A549 (cell line): ENCODE data around the gene CFB. TPM values are rescaled to one million over a fixed set of nuclear protein-coding genes. Genes with fewer than 3 reads are reported as not detected.
"Not testable (repeated sequence)": the region's sequence is repeated elsewhere in the genome, so short reads cannot be mapped to it uniquely, and the experiment has no call there.

Experiments
- ATAC-seq, 2 experiments: fragments of 200-7000 bp in 1 of 2; fragments of >200 bp in 1 of 2; cut with Nextera tagmentation in 1 of 2; cut with Tn5 transposase in 1 of 2; 3 replicates each; pipeline versions ENCODE4 v1.8.0 to v1.9.1; 2018 to 2020; ENCODE audit warnings: mild to moderate bottlenecking in 1 of 2, moderate library complexity in 1 of 2
- CTCF ChIA-PET: fragments of 300-600 bp; sonication (Branson Sonifier 250); formaldehyde crosslinking; extraction: SDS; loops from one replicate; lab custom pipeline; 2021; ENCODE audit warnings: antibody characterized with exemption, inconsistent platforms; lab: Yijun Ruan, JAX
- POLR2A ChIA-PET: fragments of 350-600 bp; formaldehyde crosslinking; extraction: SDS; loops from one replicate; lab custom pipeline; 2021; ENCODE audit warnings: antibody characterized with exemption, inconsistent platforms; lab: Yijun Ruan, JAX
- DNase-seq, 2 experiments: peaks; one replicate each; pipeline versions ENCODE4 v3.0.0 to v3.0.0-alpha.2; 2011 to 2016; ENCODE audit warnings: low read depth in 1 of 2, low spot score in 1 of 2
- FAIRE-seq: peaks from 2 replicates; lab custom pipeline; 2011; peaks lifted over from hg19 to GRCh38; lab: Jason Lieb, UNC
- H3K27ac ChIP-seq, 2 experiments: fragments of >200 bp; sonication (Bioruptor Twin); formaldehyde crosslinking; 3 replicates each; pipeline ENCODE4 v1.5.1; 2016 to 2017
- H3K4me1 ChIP-seq: fragments of >200 bp; sonication (Bioruptor Twin); formaldehyde crosslinking; 3 replicates; pipeline ENCODE4 v1.6.1; 2016
- H3K4me2 ChIP-seq: fragments of >200 bp; sonication (Bioruptor Twin); formaldehyde crosslinking; 3 replicates; pipeline ENCODE4 v1.6.1; 2016
- H3K4me3 ChIP-seq: fragments of >200 bp; sonication (Bioruptor Twin); formaldehyde crosslinking; 3 replicates; pipeline ENCODE4 v1.5.1; 2016
- H3K9me3 ChIP-seq: fragments of >200 bp; sonication (Bioruptor Twin); formaldehyde crosslinking; 3 replicates; pipeline ENCODE4 v1.6.1; 2016
- CBX8 ChIP-seq: fragments of 200-600 bp; sonication (generic); IDR thresholded peaks from 2 replicates; pipeline ENCODE4 v1.6.1; 2016
- CEBPB ChIP-seq, 2 experiments: fragments of >200 bp in 1 of 2; sonication (Bioruptor Twin) in 1 of 2; formaldehyde crosslinking in 1 of 2; IDR thresholded peaks; 2 replicates each; pipeline ENCODE4 v1.6.1; 2012 to 2016
- CHD2 ChIP-seq: fragments of 150-350 bp; IDR thresholded peaks from 2 replicates; pipeline ENCODE4 v1.6.1; 2014; ENCODE audit warnings: low read length; ENCODE audit not compliant: partially characterized antibody
- EHF ChIP-seq: fragments of 250-450 bp; sonication (Bioruptor Pico); IDR thresholded peaks from 2 replicates; pipeline ENCODE4 v1.5.0; 2020; ENCODE audit warnings: mild to moderate bottlenecking
- ESRRA ChIP-seq: fragments of 150-350 bp; IDR thresholded peaks from 2 replicates; pipeline ENCODE4 v1.6.1; 2014; ENCODE audit warnings: mild to moderate bottlenecking, low read length, borderline replicate concordance
- FOXS1 ChIP-seq: fragments of 250-450 bp; sonication (Bioruptor Pico); IDR thresholded peaks from 2 replicates; pipeline ENCODE4 v1.5.0; 2020; ENCODE audit warnings: mild to moderate bottlenecking, moderate library complexity
- GATA3 ChIP-seq: IDR thresholded peaks from 2 replicates; pipeline ENCODE4 v1.6.1; 2012; ENCODE audit warnings: borderline replicate concordance
- HOXA7 ChIP-seq: fragments of 250-450 bp; sonication (Bioruptor Pico); IDR thresholded peaks from 2 replicates; pipeline ENCODE4 v1.5.0; 2020; ENCODE audit warnings: mild to moderate bottlenecking, moderate library complexity
- HOXB13 ChIP-seq: fragments of 250-450 bp; sonication (Bioruptor Pico); IDR thresholded peaks from 2 replicates; pipeline ENCODE4 v1.5.0; 2020; ENCODE audit warnings: low read depth, mild to moderate bottlenecking, moderate library complexity
- JUN ChIP-seq, 2 experiments: fragments of >200 bp; sonication (Bioruptor Twin); formaldehyde crosslinking; IDR thresholded peaks; 2 replicates in 1 of 2; 3 replicates in 1 of 2; pipeline ENCODE4 v1.6.1; 2016 to 2017
- JUNB ChIP-seq: fragments of >200 bp; sonication (Bioruptor Twin); formaldehyde crosslinking; IDR thresholded peaks from 2 replicates; pipeline ENCODE4 v1.6.1; 2016
- MAFK ChIP-seq: fragments of 450-650 bp; IDR thresholded peaks from 2 replicates; pipeline ENCODE4 v1.6.1; 2014; ENCODE audit not compliant: partially characterized antibody
- MAZ ChIP-seq: fragments of 150-350 bp; IDR thresholded peaks from 2 replicates; pipeline ENCODE4 v1.6.1; 2014; ENCODE audit warnings: antibody characterized with exemption, low read depth, low read length, borderline replicate concordance
- MYC ChIP-seq: IDR thresholded peaks from 2 replicates; pipeline ENCODE4 v1.6.1; 2012; ENCODE audit warnings: mild to moderate bottlenecking, inconsistent platforms, low read length, improper control_type of control experiment, borderline replicate concordance
- NFE2L2 ChIP-seq: fragments of 150-350 bp; conservative IDR thresholded peaks from 2 replicates; pipeline ENCODE4 v1.6.1; 2014; ENCODE audit warnings: low read length
- PHF8 ChIP-seq: fragments of 200-600 bp; sonication (generic); IDR thresholded peaks from 2 replicates; pipeline ENCODE4 v1.6.1; 2016; ENCODE audit warnings: low read depth, mild to moderate bottlenecking, antibody characterized with exemption, moderate library complexity, borderline replicate concordance
- POLR2A ChIP-seq: IDR thresholded peaks from 2 replicates; pipeline ENCODE4 v1.6.1; 2012; ENCODE audit warnings: mild to moderate bottlenecking, low read length
- RFX5 ChIP-seq: fragments of 450-650 bp; IDR thresholded peaks from 2 replicates; pipeline ENCODE4 v1.7.1; 2014; ENCODE audit warnings: antibody characterized with exemption, mild to moderate bottlenecking, moderate library complexity
- SMC3 ChIP-seq: fragments of >200 bp; sonication (Bioruptor Twin); formaldehyde crosslinking; IDR thresholded peaks from 3 replicates; pipeline ENCODE4 v1.6.1; 2018; ENCODE audit warnings: inconsistent platforms
- TFCP2L1 ChIP-seq: fragments of 250-450 bp; sonication (Bioruptor Pico); IDR thresholded peaks from 2 replicates; pipeline ENCODE4 v1.5.0; 2021; ENCODE audit warnings: mild to moderate bottlenecking
- whole genome bisulfite sequencing: methylation state at CpG from one replicate; pipeline ENCODE4 v1.1.6; 2017; ENCODE audit errors: missing lambda C conversion rate; 5-methylcytosine and 5-hydroxymethylcytosine counted together
- polyA plus RNA-seq, 4 experiments: library from polyadenylated mRNA; depleted of rRNA in 3 of 4; stranded (reverse); fragments of >200 nt; fragmentation: RNase III in 1 of 4; extraction: RNeasy Plus Mini Kit Qiagen cat#74134 plus additional on column Dnase treatment in 1 of 4; gene quantifications; 2 replicates in 3 of 4; 3 replicates in 1 of 4; pipeline ENCODE4 v1.2.3, GENCODE V29; 2011 to 2017
- TF ChIP-seq, protein P1 (sequence below): fragments of >200 bp; sonication (Bioruptor Twin); formaldehyde crosslinking; IDR thresholded peaks from 3 replicates; pipeline ENCODE4 v1.6.1; 2016
- TF ChIP-seq, protein P2 (sequence below): IDR thresholded peaks from 2 replicates; pipeline ENCODE4 v1.6.1; 2012; ENCODE audit warnings: low read depth, borderline replicate concordance
- TF ChIP-seq, protein P3 (sequence below): fragments of 250-450 bp; sonication (Bioruptor Pico); IDR thresholded peaks from 2 replicates; pipeline ENCODE4 v1.5.0; 2021; ENCODE audit warnings: mild to moderate bottlenecking, moderate library complexity, borderline replicate concordance
- TF ChIP-seq, protein P4 (sequence below): fragments of 450-650 bp; IDR thresholded peaks from 2 replicates; pipeline ENCODE4 v1.6.1; 2014; ENCODE audit warnings: antibody characterized with exemption
- TF ChIP-seq, protein P5 (sequence below): fragments of 250-450 bp; sonication (Bioruptor Pico); IDR thresholded peaks from 2 replicates; pipeline ENCODE4 v1.5.0; 2020; ENCODE audit warnings: low read depth, mild to moderate bottlenecking, moderate library complexity

CFB gene
- polyA plus RNA-seq, 2 of the 4 experiments (the other 2 are of a cell fraction): 4.4 to 5.6 TPM

DNA sequence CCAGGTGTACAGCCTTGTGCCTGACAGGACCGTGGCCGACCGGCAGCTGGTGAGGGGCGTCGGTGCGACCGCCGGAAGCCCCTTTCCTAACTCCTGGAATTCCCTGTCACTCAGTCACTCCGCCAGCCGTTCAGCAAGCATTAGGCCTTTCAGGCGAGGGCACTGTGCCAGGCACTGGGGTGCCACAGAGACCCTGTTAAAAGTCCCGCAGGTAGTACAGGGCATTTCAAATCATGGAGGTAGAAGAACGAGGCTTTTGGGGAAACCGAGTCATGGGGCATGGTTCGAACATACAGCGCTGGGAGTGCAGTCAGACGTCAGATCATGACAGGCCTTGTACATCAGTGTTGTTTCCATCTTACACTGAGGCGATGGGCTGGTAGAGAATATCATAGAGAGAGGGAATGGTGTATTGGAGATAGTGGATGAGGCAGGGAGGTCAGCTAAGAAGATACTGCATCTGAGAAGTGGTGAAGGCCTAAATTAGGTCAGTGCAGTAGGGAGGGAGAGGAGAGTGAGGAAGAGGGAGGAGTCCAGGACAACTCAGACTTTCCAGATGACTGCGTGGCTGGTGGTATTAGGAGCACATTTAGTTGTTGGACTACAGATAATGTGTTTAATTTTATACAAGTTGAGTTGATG is 26.9 kb downstream of the CFB start:
- ChIA-PET CTCF (interaction anchor here (1.3 to 2.2 kb wide), 3 partner anchors 16 to 21 kb away, joined by 5 to 10 read pairs (median 6); no protein-coding TSS in a partner anchor), POLR2A (interaction anchor here (0.5 to 1.8 kb wide), 2 partner anchors 14 to 155 kb away, joined by 3 to 13 read pairs; partner anchors contain the start of genes ATF6B, NELFE and SKIC2)
- no peak for DNase-seq

DNA sequence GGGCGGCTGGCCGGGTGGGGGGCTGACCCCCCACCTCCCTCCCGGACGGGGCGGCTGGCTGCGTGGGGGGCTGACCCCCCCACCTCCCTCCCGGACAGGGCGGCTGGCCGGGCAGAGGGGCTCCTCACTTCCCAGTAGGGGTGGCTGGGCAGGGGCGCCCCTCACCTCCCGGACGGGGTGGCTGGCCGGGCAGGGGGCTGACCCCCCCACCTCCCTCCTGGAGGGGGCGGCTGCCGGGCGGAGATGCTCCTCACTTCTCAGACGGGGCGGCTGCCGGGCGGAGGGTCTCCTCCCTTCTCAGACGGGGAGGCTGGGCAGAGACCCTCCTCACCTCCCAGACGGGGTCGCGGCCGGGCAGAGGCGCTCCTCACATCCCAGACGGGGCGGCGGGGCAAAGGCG is 30.2 kb downstream of the CFB start:
- H3K27ac ChIP-seq, H3K4me2 ChIP-seq, POLR2A ChIA-PET, H3K4me1 ChIP-seq, DNase-seq, H3K9me3 ChIP-seq, FAIRE-seq, H3K4me3 ChIP-seq, ATAC-seq: not testable (repeated sequence)
- CTCF ChIA-PET: interaction anchor here (0.7 kb wide), 1 partner anchor 315 kb away, joined by 3 read pairs; the partner anchor contains the start of gene C6orf47
- no CpG with 5 or more reads among the region's 30 CpGs for WGBS

More for the DNA sequence above, 26.9 kb downstream of the CFB start:
- peak overlapping the region; percentile 89 to 93 for H3K27ac ChIP-seq
- peak overlapping the region; percentile 87 for H3K4me2 ChIP-seq
- no peaks in the 10 kb centered on the region for H3K9me3 ChIP-seq
- WGBS: 14% methylated on average over 9 of the region's 19 CpGs
- no peak for FAIRE-seq
- peaks cover 17% of the 10 kb centered on the region; the same call in 1 of the 3 replicates for H3K4me1 ChIP-seq
- no peak for TF ChIP-seq MAZ
- no peak for TF ChIP-seq ESRRA
- 0 out of 2 replicates have a peak, but pooled peaks have one; percentile 20 for TF ChIP-seq PHF8
- H3K4me3 ChIP-seq: peak overlapping the region; percentile 72
- ATAC-seq: no peak; a peak in 1 of 6 replicates

DNA sequence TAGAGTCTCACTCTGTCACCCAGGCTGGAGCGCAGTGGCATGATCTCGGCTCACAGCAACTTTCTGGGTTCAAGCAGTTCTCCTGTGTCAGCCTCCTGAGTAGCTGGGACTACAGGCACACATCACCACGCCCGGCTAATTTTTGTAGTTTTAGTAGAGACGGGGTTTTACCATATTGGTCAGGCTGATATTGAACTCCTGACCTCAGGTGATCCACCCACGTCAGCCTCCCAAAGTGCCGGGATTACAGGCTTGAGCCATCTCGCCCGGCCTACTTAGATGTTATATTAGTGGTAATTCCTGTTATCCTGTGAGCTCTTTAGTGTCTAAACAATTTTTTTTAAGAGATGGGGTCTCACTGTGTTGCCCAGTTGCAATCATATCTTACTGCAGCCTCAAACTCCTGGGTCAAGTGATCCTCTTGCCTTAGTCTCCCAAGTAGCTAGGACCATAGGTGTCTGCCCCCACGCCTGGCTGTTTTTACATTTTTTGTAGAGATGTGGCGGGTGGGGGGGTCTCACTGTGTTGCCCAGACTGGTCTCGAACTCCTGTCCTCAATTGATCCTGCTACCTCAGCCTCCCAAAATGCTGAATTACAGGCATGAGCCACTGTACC is 32.0 kb downstream of the CFB start:
- no peak overlapping the region for H3K4me3 ChIP-seq
- ATAC-seq: no peak
- H3K9me3 ChIP-seq: no peaks in the 10 kb centered on the region
- FAIRE-seq: no peak
- 91% methylated on average over 12 of the region's 12 CpGs for WGBS
- TF ChIP-seq, protein P1, sequence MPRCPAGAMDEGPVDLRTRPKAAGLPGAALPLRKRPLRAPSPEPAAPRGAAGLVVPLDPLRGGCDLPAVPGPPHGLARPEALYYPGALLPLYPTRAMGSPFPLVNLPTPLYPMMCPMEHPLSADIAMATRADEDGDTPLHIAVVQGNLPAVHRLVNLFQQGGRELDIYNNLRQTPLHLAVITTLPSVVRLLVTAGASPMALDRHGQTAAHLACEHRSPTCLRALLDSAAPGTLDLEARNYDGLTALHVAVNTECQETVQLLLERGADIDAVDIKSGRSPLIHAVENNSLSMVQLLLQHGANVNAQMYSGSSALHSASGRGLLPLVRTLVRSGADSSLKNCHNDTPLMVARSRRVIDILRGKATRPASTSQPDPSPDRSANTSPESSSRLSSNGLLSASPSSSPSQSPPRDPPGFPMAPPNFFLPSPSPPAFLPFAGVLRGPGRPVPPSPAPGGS: no peak
- TF ChIP-seq TFCP2L1 (CRISPR knock-in tag): no peak
- TF ChIP-seq FOXS1: no peak
- TF ChIP-seq RFX5: no peak
- TF ChIP-seq JUNB: no peak
- TF ChIP-seq EHF (CRISPR knock-in tag): no peak
- TF ChIP-seq CHD2: no peak
- no peak for TF ChIP-seq MAFK
- TF ChIP-seq HOXB13 (CRISPR knock-in tag): no peak
- TF ChIP-seq POLR2A: no peak
- no peak for TF ChIP-seq GATA3
- H3K4me1 ChIP-seq: peaks cover 7% of the 10 kb centered on the region; the same call in 1 of the 3 replicates
- CTCF ChIA-PET: interaction anchor here (0.6 kb wide), 1 partner anchor 14 kb away, joined by 3 read pairs; no protein-coding TSS in a partner anchor
- no peak for DNase-seq
- no peak overlapping the region for H3K27ac ChIP-seq
- no peak overlapping the region for H3K4me2 ChIP-seq
- POLR2A ChIA-PET: no interaction called here

DNA sequence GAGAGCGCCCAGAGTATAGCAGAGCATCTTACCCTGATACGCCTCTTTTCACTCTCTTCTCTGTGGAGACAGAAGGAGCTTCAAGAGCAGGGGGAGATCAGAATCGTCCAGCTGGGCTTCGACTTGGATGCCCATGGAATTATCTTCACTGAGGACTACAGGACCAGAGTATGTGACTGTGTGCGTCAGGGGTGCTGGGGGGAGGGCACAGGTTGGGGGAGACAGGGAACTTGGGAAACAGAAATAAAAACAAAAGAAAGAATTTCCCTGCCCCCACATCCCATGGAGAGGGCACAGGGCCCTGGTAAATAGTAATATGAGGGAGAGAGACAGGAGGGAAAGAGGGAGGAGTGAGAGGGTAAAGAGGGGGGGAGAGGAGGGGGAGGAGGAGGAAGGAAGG is 32.9 kb downstream of the CFB start:
- ATAC-seq (no peak), FAIRE-seq (no peak), DNase-seq (no peak)
- H3K4me2 ChIP-seq: no peak overlapping the region
- 88% methylated on average over 5 of the region's 5 CpGs for WGBS
- no peak overlapping the region for H3K4me3 ChIP-seq
- H3K27ac ChIP-seq: no peak overlapping the region
- ChIA-PET POLR2A (no interaction called here), CTCF (no interaction called here)
- H3K4me1 ChIP-seq: no peaks in the 10 kb centered on the region
- H3K9me3 ChIP-seq: no peaks in the 10 kb centered on the region
- TF ChIP-seq NFE2L2: no peak
- no peak for TF ChIP-seq HOXA7 (CRISPR knock-in tag)
- no peak for TF ChIP-seq RFX5
- TF ChIP-seq JUN (IDR thresholded peaks at IDR 0.05): no peak
- TF ChIP-seq CEBPB (IDR thresholded peaks at IDR 0.05): no peak
- TF ChIP-seq, protein P2, sequence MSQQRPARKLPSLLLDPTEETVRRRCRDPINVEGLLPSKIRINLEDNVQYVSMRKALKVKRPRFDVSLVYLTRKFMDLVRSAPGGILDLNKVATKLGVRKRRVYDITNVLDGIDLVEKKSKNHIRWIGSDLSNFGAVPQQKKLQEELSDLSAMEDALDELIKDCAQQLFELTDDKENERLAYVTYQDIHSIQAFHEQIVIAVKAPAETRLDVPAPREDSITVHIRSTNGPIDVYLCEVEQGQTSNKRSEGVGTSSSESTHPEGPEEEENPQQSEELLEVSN: no peak
- no peak for TF ChIP-seq MYC
- TF ChIP-seq, protein P3, sequence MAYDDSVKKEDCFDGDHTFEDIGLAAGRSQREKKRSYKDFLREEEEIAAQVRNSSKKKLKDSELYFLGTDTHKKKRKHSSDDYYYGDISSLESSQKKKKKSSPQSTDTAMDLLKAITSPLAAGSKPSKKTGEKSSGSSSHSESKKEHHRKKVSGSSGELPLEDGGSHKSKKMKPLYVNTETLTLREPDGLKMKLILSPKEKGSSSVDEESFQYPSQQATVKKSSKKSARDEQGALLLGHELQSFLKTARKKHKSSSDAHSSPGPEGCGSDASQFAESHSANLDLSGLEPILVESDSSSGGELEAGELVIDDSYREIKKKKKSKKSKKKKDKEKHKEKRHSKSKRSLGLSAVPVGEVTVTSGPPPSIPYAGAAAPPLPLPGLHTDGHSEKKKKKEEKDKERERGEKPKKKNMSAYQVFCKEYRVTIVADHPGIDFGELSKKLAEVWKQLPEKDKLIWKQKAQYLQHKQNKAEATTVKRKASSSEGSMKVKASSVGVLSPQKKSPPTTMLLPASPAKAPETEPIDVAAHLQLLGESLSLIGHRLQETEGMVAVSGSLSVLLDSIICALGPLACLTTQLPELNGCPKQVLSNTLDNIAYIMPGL (CRISPR knock-in tag): no peak
- TF ChIP-seq CBX8: no peak
- TF ChIP-seq, protein P4, sequence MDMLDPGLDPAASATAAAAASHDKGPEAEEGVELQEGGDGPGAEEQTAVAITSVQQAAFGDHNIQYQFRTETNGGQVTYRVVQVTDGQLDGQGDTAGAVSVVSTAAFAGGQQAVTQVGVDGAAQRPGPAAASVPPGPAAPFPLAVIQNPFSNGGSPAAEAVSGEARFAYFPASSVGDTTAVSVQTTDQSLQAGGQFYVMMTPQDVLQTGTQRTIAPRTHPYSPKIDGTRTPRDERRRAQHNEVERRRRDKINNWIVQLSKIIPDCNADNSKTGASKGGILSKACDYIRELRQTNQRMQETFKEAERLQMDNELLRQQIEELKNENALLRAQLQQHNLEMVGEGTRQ: no peak
- TF ChIP-seq, protein P5, sequence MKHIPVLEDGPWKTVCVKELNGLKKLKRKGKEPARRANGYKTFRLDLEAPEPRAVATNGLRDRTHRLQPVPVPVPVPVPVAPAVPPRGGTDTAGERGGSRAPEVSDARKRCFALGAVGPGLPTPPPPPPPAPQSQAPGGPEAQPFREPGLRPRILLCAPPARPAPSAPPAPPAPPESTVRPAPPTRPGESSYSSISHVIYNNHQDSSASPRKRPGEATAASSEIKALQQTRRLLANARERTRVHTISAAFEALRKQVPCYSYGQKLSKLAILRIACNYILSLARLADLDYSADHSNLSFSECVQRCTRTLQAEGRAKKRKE: no peak
- TF ChIP-seq SMC3: no peak
- TF ChIP-seq CHD2: no peak
